ENCODE data around the gene MSI2.
A peak's percentile ranks its signal among the peaks of the same experiment; 100 is the strongest.

MSI2 gene

DNA sequence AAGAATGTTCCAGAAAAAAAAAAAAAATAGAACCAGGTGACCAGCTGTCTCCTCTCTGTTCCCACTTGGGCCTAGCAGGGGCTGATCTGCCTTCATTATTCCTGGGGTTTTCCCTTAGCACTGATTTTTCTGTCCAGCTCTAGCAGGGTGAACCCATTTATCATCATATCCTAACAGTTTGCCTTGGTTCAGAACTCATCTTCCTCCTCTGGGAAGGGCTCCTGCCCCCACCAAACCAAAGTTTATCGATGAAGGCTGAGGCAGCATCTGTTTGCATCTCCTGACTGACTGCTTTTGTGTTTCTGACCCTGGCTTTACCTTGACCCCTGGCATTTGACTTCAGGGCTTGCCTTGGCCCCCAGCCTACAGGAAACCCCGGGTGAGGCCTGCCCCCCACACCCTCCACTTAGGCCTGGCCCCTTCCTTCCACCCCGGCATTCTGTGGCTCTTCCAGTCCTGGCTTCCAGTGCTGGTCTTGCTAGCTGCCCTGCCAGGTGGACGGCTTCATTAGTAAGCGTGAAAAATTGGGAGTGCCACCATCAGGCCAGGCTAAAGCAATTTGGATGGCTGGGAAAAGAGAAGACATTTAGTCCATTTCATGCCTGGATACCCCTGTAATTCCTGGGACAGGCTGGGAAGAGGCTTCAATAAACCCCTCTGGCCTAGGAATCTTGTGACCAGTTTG, 323.9 kb downstream of the MSI2 start:
- TF ChIP-seq, protein P1, sequence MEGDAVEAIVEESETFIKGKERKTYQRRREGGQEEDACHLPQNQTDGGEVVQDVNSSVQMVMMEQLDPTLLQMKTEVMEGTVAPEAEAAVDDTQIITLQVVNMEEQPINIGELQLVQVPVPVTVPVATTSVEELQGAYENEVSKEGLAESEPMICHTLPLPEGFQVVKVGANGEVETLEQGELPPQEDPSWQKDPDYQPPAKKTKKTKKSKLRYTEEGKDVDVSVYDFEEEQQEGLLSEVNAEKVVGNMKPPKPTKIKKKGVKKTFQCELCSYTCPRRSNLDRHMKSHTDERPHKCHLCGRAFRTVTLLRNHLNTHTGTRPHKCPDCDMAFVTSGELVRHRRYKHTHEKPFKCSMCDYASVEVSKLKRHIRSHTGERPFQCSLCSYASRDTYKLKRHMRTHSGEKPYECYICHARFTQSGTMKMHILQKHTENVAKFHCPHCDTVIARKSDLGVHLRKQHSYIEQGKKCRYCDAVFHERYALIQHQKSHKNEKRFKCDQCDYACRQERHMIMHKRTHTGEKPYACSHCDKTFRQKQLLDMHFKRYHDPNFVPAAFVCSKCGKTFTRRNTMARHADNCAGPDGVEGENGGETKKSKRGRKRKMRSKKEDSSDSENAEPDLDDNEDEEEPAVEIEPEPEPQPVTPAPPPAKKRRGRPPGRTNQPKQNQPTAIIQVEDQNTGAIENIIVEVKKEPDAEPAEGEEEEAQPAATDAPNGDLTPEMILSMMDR (IDR thresholded peaks at IDR 0.05; ENCODE audit: low read length) = no peak
- no peak for TF ChIP-seq EZH2 (IDR thresholded peaks at IDR 0.05; ENCODE audit: borderline replicate concordance, low read length)

GRCh38 chr17:57582881-57583756, 326.8 kb downstream of the MSI2 start:
- peaks cover 6% of the 10 kb centered on the region for H3K4me1 ChIP-seq (ENCODE audit: insufficient read depth, low read length, severe bottlenecking)
- H3K79me2 ChIP-seq (ENCODE audit: insufficient read depth, low read length) = 0 out of 2 replicates have a peak, but pooled peaks cover 7% of the 10 kb centered on the region
- TF ChIP-seq, protein P1 (IDR thresholded peaks at IDR 0.05; ENCODE audit: low read length) = no peak
- H2AFZ ChIP-seq (ENCODE audit: low read length) = no peak overlapping the region
- H3F3A ChIP-seq (ENCODE audit: insufficient read depth, low read length) = no peaks in the 10 kb centered on the region
- H3K27ac ChIP-seq (ENCODE audit: low read depth, low read length, poor library complexity, severe bottlenecking) = peak overlapping the region; percentile 31
- H3K4me3 ChIP-seq (ENCODE audit: low read depth, low read length, poor library complexity, severe bottlenecking) = no peak overlapping the region
- H3K27me3 ChIP-seq (ENCODE audit: insufficient read depth, low read length) = no peaks in the 10 kb centered on the region
- H3K4me2 ChIP-seq (ENCODE audit: low read length) = no peak overlapping the region
- H3K9me3 ChIP-seq (ENCODE audit: low read length) = no peaks in the 10 kb centered on the region
- H3K9ac ChIP-seq (ENCODE audit: low read length) = no peak overlapping the region
- no peaks in the 10 kb centered on the region for H3K9me2 ChIP-seq (ENCODE audit: low read depth, low read length)
- H4K20me1 ChIP-seq (ENCODE audit: insufficient read depth, low read length) = no peaks in the 10 kb centered on the region
- H3K36me3 ChIP-seq (ENCODE audit: insufficient read depth, low read length) = peaks cover 44% of the 10 kb centered on the region; the same call in 1 of the 2 replicates

More for the DNA sequence above, 323.9 kb downstream of the MSI2 start:
- Histone ChIP-seq H3K4me3 (ENCODE audit: low read depth, low read length, poor library complexity, severe bottlenecking) (no peak overlapping the region), H3K9me2 (ENCODE audit: low read depth, low read length) (no peaks in the 10 kb centered on the region), H3K9ac (ENCODE audit: low read length) (no peak overlapping the region), H3K4me2 (ENCODE audit: low read length) (no peak overlapping the region), H2AFZ (ENCODE audit: low read length) (no peak overlapping the region), H3K27me3 (ENCODE audit: insufficient read depth, low read length) (no peaks in the 10 kb centered on the region), H3K4me1 (ENCODE audit: insufficient read depth, low read length, severe bottlenecking) (peaks cover 12% of the 10 kb centered on the region), H3K79me2 (ENCODE audit: insufficient read depth, low read length) (0 out of 2 replicates have a peak, but pooled peaks cover 10% of the 10 kb centered on the region), H3K9me3 (ENCODE audit: low read length) (no peaks in the 10 kb centered on the region), H3F3A (ENCODE audit: insufficient read depth, low read length) (no peaks in the 10 kb centered on the region), H4K20me1 (ENCODE audit: insufficient read depth, low read length) (no peaks in the 10 kb centered on the region), H3K27ac (ENCODE audit: low read depth, low read length, poor library complexity, severe bottlenecking) (no peak overlapping the region), H3K36me3 (ENCODE audit: insufficient read depth, low read length) (peaks cover 48% of the 10 kb centered on the region; the same call in 1 of the 2 replicates)

DNA sequence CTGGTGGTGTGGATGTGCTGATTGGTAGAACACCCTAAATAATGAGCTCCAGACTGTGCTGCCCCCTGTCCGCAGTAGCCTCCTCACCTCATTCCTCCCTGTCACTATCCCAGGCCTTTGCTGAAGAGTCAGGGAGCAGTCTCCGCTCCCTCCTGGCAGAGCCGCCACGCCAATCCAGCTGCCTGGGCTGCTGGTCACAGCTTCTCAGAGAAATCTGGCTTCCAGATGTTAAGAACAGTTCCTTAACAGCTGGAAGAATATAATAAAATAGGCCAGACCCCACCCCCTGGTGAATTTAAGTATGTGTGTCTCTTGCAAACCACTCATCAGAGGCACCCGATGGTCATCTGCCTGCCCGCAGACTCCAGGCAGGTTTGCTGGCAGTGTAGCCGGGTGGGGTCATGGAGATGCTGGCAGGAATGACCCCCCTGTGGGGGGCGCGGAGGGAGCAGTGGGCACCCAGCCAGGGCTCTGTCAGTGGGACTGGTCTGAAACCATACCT, 327.8 kb downstream of the MSI2 start:
- Histone ChIP-seq H3K27me3 (ENCODE audit: insufficient read depth, low read length) (no peaks in the 10 kb centered on the region), H3K27ac (ENCODE audit: low read depth, low read length, poor library complexity, severe bottlenecking) (no peak overlapping the region), H3F3A (ENCODE audit: insufficient read depth, low read length) (no peaks in the 10 kb centered on the region), H3K9me3 (ENCODE audit: low read length) (no peaks in the 10 kb centered on the region), H3K4me2 (ENCODE audit: low read length) (no peak overlapping the region), H3K36me3 (ENCODE audit: insufficient read depth, low read length) (peaks cover 51% of the 10 kb centered on the region; the same call in 1 of the 2 replicates), H2AFZ (ENCODE audit: low read length) (no peak overlapping the region), H3K9me2 (ENCODE audit: low read depth, low read length) (no peaks in the 10 kb centered on the region), H3K4me1 (ENCODE audit: insufficient read depth, low read length, severe bottlenecking) (peaks cover 6% of the 10 kb centered on the region), H3K4me3 (ENCODE audit: low read depth, low read length, poor library complexity, severe bottlenecking) (no peak overlapping the region), H4K20me1 (ENCODE audit: insufficient read depth, low read length) (no peaks in the 10 kb centered on the region), H3K9ac (ENCODE audit: low read length) (no peak overlapping the region), H3K79me2 (ENCODE audit: insufficient read depth, low read length) (0 out of 2 replicates have a peak, but pooled peaks cover 7% of the 10 kb centered on the region)
- TF ChIP-seq, protein P1 (IDR thresholded peaks at IDR 0.05; ENCODE audit: low read length) = no peak
- no peak for TF ChIP-seq EZH2 (IDR thresholded peaks at IDR 0.05; ENCODE audit: borderline replicate concordance, low read length)
